ENCODE data around the gene TSKU. TPM values are rescaled to one million over a fixed set of nuclear protein-coding genes. Genes with fewer than 3 reads are reported as not detected.

TSKU gene
- total RNA-seq, 3 donors from 2014 or later, result 51.1 to 360 (median 65.1) TPM

DNA sequence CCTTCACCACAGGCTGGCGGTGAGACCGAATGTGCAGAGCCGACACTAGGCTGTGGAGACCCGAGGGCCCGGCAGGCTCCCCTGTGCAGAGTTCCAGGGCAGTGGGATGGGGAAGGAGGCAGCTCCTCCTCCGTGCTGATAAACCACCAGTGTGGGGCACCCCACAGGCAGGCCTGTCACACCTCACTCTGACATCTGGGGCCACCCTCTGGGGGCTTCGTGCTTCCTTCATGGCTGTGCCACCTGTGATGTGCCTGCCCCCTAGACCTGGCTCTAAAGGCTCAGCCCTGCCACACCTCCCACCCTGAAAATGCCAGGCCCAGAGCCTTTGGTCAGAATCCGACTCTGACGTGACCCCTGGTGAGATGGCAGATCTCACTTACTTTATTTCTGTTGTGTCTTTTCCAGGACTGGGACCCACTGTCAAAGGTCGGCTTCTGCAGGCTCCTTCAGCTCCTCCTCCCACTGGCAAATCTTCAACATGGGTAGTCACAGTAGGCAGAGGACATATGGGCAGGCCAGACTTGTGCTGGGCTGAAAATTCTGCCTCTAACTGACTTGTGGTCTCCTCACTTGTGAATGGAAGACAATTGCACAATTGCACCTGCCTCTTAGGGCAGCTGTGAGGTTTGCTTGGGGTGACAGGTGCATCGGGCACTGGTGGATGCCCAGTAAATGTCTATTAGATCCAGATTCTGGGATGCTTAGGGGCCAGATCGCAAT lies 46.2 kb upstream of the TSKU start:
- no peak overlapping the region for H3K27ac ChIP-seq
- H3K36me3 ChIP-seq, result no peaks in the 10 kb centered on the region
- intact Hi-C loops (cut with DNase I; ENCODE audit: low total_unique reads), result no loop called here
- no peaks in the 10 kb centered on the region for H3K9me3 ChIP-seq
- TF ChIP-seq POLR2A (IDR thresholded peaks at IDR 0.05), result no peak
- TF ChIP-seq POLR2AphosphoS5 (IDR thresholded peaks at IDR 0.05), result no peak
- TF ChIP-seq, protein P1, sequence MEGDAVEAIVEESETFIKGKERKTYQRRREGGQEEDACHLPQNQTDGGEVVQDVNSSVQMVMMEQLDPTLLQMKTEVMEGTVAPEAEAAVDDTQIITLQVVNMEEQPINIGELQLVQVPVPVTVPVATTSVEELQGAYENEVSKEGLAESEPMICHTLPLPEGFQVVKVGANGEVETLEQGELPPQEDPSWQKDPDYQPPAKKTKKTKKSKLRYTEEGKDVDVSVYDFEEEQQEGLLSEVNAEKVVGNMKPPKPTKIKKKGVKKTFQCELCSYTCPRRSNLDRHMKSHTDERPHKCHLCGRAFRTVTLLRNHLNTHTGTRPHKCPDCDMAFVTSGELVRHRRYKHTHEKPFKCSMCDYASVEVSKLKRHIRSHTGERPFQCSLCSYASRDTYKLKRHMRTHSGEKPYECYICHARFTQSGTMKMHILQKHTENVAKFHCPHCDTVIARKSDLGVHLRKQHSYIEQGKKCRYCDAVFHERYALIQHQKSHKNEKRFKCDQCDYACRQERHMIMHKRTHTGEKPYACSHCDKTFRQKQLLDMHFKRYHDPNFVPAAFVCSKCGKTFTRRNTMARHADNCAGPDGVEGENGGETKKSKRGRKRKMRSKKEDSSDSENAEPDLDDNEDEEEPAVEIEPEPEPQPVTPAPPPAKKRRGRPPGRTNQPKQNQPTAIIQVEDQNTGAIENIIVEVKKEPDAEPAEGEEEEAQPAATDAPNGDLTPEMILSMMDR (IDR thresholded peaks at IDR 0.05), result no peak
- no peaks in the 10 kb centered on the region for H3K4me1 ChIP-seq
- no peaks in the 10 kb centered on the region for H3K27me3 ChIP-seq
- no peak for DNase-seq (ENCODE audit: low spot score in 2 of 2)
- H3K4me3 ChIP-seq, result no peak overlapping the region

DNA sequence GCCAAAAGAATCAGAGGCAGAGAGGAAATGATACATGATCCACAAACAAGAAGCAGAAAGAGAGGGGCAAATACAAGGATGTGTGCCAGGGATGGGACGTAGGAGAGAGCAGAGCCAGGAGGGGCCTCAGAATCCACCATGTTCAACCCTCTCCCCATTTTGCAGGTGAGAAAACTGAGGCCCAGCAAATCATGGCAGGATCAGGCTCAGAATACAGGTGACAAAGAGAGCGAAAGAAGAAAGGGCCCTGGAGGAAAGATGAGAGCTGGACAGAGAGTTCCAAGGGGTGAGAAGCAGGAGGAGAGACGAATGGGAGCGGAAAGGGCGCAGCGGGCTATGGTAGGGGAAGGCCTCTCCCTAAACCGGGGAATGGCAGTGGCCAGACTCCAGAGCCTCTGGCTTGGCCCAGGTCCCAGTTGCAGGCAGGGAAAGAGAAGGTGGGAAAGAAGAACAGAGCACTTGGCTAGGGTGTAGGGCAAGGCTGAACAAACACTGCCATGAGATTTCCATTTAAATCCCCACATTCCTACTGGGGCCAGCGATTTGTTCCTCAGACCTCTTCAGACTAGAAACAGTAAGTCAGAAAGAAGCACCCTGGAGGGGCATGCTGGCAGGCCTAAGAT lies 44.4 kb upstream of the TSKU start:
- intact Hi-C loops (cut with DNase I; ENCODE audit: low total_unique reads), result no loop called here
- Histone ChIP-seq H3K27ac (no peak overlapping the region), H3K4me3 (no peak overlapping the region), H3K9me3 (no peaks in the 10 kb centered on the region), H3K36me3 (no peaks in the 10 kb centered on the region), H3K4me1 (no peaks in the 10 kb centered on the region), H3K27me3 (no peaks in the 10 kb centered on the region)
- no peak for DNase-seq (ENCODE audit: low spot score in 2 of 2)
- TF ChIP-seq POLR2AphosphoS5 (IDR thresholded peaks at IDR 0.05), result no peak
- TF ChIP-seq, protein P1 (IDR thresholded peaks at IDR 0.05), result no peak
- no peak for TF ChIP-seq POLR2A (IDR thresholded peaks at IDR 0.05)

DNA sequence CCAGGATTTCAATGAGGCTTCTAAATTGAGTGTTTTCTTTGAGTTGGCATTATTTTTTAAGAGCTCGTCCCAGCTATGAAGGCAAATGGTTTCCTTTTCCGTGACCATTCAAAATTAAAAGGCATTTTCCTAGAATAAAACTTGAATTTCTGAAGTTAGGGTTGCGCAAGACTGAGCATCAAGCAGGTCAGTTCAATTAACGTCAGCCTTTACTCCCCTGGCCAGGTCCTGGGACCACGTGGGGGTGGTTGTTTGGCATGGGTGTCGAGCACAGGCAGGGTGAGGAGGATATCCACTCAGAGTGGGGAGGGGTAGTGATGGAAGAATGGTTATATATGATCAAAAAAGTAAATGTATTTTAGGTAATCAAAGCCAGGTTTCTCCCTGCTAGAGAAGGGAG lies 43.4 kb upstream of the TSKU start:
- Histone ChIP-seq H3K9me3 (no peaks in the 10 kb centered on the region), H3K4me3 (no peak overlapping the region), H3K36me3 (no peaks in the 10 kb centered on the region), H3K4me1 (no peaks in the 10 kb centered on the region), H3K27ac (no peak overlapping the region), H3K27me3 (no peaks in the 10 kb centered on the region)
- no peak for DNase-seq (ENCODE audit: low spot score in 2 of 2)
- TF ChIP-seq POLR2A (IDR thresholded peaks at IDR 0.05) (no peak), POLR2AphosphoS5 (IDR thresholded peaks at IDR 0.05) (no peak)
- TF ChIP-seq, protein P1 (IDR thresholded peaks at IDR 0.05), result no peak
- intact Hi-C loops (cut with DNase I; ENCODE audit: low total_unique reads), result no loop called here

DNA sequence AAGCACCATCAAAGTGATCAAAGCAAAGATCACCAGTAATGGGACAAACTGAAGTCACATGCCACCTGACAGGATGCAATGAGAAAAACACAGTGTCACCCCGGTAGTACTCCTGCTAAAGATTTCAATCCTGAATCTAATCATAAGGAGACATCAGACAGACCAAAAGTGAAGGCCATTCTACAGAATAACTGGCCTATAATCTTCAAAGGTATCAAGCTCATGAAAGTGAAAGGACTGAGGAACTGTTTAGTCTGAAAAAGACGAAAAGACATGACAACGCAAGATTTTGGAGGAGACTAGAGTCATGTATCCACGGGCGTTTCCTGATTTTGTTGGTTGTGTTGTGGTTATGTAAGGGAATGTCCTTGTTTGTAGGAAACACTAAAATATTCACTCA lies 42.4 kb upstream of the TSKU start:
- intact Hi-C loops (cut with DNase I; ENCODE audit: low total_unique reads), result no loop called here
- H3K4me3 ChIP-seq, result no peak overlapping the region
- H3K27ac ChIP-seq, result no peak overlapping the region
- H3K4me1 ChIP-seq, result no peaks in the 10 kb centered on the region
- no peak for DNase-seq (ENCODE audit: low spot score in 2 of 2)
- no peaks in the 10 kb centered on the region for H3K9me3 ChIP-seq
- no peaks in the 10 kb centered on the region for H3K36me3 ChIP-seq
- H3K27me3 ChIP-seq, result no peaks in the 10 kb centered on the region
- no peak for TF ChIP-seq POLR2A (IDR thresholded peaks at IDR 0.05)
- no peak for TF ChIP-seq POLR2AphosphoS5 (IDR thresholded peaks at IDR 0.05)
- TF ChIP-seq, protein P1 (IDR thresholded peaks at IDR 0.05), result no peak

DNA sequence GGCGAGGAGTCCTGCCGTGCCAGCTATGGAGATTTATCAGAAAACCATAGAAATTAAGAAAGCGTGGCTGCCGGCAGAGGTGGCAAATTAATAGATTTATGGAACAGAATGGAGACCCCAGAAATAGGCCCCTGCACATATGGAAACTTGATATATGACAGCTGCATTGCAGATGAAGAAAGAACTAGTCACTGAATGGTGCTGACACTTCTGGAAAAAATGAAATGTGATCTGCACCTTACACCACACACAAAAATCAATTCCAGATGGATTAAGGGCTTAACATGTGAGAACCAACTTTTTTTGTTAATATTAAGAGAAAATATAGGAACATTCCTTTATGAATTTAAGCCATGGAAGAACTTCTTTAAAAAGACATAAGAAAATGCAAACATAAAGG lies 40.3 kb upstream of the TSKU start:
- H3K4me1 ChIP-seq, result no peaks in the 10 kb centered on the region
- H3K9me3 ChIP-seq, result no peaks in the 10 kb centered on the region
- no peaks in the 10 kb centered on the region for H3K27me3 ChIP-seq
- TF ChIP-seq, protein P1 (IDR thresholded peaks at IDR 0.05), result no peak
- TF ChIP-seq POLR2A (IDR thresholded peaks at IDR 0.05) (no peak), POLR2AphosphoS5 (IDR thresholded peaks at IDR 0.05) (no peak)
- H3K36me3 ChIP-seq, result no peaks in the 10 kb centered on the region
- DNase-seq (ENCODE audit: low spot score in 2 of 2), result no peak
- intact Hi-C loops (cut with DNase I; ENCODE audit: low total_unique reads), result no loop called here
- H3K4me3 ChIP-seq, result no peak overlapping the region
- H3K27ac ChIP-seq, result no peak overlapping the region
